Uterus (tissue), 4 donors: Measurements from ENCODE around the gene AIDA. TPM values are rescaled to one million over a fixed set of nuclear protein-coding genes. Genes with fewer than 3 reads are reported as not detected.

Experiments used
- DNase-seq, 2 donors: peaks; one replicate each; pipeline ENCODE4 v3.0.0-alpha.2; 2019 to 2020
- H3K27ac ChIP-seq, 2 donors: fragments of 200-600 bp; sonication (generic); 1 replicate in 1 of 2; 2 replicates in 1 of 2; pipeline ENCODE4 v1.5.1; 2016 to 2018
- H3K27me3 ChIP-seq, 2 donors: fragments of 200-600 bp; sonication (generic); one replicate each; pipeline ENCODE4 v1.5.1; 2018 to 2019; ENCODE audit warnings: control low read depth in 1 of 2
- H3K36me3 ChIP-seq, 2 donors: fragments of 200-600 bp; sonication (generic); one replicate each; pipeline ENCODE4 v1.5.1; 2019; ENCODE audit warnings: control low read depth in 1 of 2
- H3K4me1 ChIP-seq, 2 donors: fragments of 200-600 bp; sonication (generic); one replicate each; pipeline ENCODE4 v1.5.1; 2018 to 2019; ENCODE audit warnings: control low read depth in 1 of 2
- H3K4me3 ChIP-seq, 2 donors: fragments of 200-600 bp; sonication (generic); 1 replicate in 1 of 2; 2 replicates in 1 of 2; pipeline ENCODE4 v1.5.1; 2018 to 2019; ENCODE audit warnings: mild to moderate bottlenecking in 1 of 2
- H3K9me3 ChIP-seq, 2 donors: fragments of 200-600 bp; sonication (generic); one replicate each; pipeline ENCODE4 v1.5.1; 2019; ENCODE audit warnings: control low read depth in 1 of 2
- CTCF ChIP-seq, 4 experiments: fragments of 200-600 bp in 2 of 4; fragments of 450-650 bp in 2 of 4; sonication (generic) in 2 of 4; IDR thresholded peaks; one replicate each; pipeline ENCODE4 v1.5.1; 2016 to 2019; ENCODE audit warnings: antibody characterized with exemption in 4 of 4, mild to moderate bottlenecking in 2 of 4, moderate library complexity in 1 of 4
- POLR2A ChIP-seq, 2 donors: fragments of 450-650 bp; IDR thresholded peaks; one replicate each; pipeline ENCODE4 v1.6.1; 2016; ENCODE audit warnings: antibody characterized with exemption in 2 of 2, mild to moderate bottlenecking in 1 of 2, moderate library complexity in 1 of 2
- intact Hi-C: fragments of 100-400 bp; cut with DNase I; formaldehyde crosslinking; loops from one replicate; pipeline ENCODE4 v1.15.1; 2023; ENCODE audit warnings: low total_unique reads
- total RNA-seq, 4 donors: library from RNA; depleted of rRNA in 3 of 4; stranded (reverse); fragments of >200 nt in 3 of 4; gene quantifications; one replicate each; pipeline versions ENCODE4 v1.1.0 to v1.2.4, GENCODE V29; 2014 to 2023
- donor health status: DM: yes; HTN: yes; CAD: no.

The AIDA gene
- total RNA-seq, 4 donors from 2014 or later, result 20.2 to 94.1 (median 74.0) TPM

- Histone ChIP-seq H3K4me3 (no peak overlapping the region), H3K27me3 (no peaks in the 10 kb centered on the region), H3K9me3 (no peaks in the 10 kb centered on the region), H3K27ac (no peak overlapping the region), H3K4me1 (no peaks in the 10 kb centered on the region), H3K36me3 (no peaks in the 10 kb centered on the region)
- intact Hi-C loops, result no loop called here
- no peak for TF ChIP-seq CTCF (IDR thresholded peaks at IDR 0.05)
- no peak for TF ChIP-seq POLR2A (IDR thresholded peaks at IDR 0.05)
- no peak for DNase-seq
Measured at GRCh38 chr1:222704260-222704659, 8.0 kb downstream of the AIDA start.

- intact Hi-C loops, result no loop called here
- TF ChIP-seq CTCF (IDR thresholded peaks at IDR 0.05), result no peak
- no peak for TF ChIP-seq POLR2A (IDR thresholded peaks at IDR 0.05)
Measured at GRCh38 chr1:222702210-222702609, 10.1 kb downstream of the AIDA start.

DNA sequence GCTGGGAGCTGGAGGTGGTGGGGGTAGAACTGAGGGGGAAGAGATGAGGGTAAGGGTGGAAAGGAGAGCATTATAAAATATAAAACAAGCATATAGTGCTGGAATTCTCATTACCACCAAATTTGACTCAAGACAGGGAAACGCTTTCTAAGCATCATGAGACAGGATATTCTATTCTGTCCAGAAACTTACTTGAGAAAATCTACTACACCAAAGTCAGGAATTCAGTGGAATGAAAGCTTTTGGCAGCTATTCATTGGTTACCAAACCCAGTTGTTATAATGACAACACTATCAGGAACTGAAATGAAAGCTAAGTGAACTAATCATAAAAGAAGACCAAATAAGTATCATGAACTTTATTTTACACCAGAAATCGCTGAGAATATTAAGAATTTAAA, 14.5 kb downstream of the AIDA start:
- Histone ChIP-seq H3K36me3 (no peaks in the 10 kb centered on the region), H3K9me3 (no peaks in the 10 kb centered on the region), H3K27ac (no peak overlapping the region), H3K4me1 (no peaks in the 10 kb centered on the region), H3K27me3 (no peaks in the 10 kb centered on the region), H3K4me3 (no peak overlapping the region)
- intact Hi-C loops, result no loop called here
- TF ChIP-seq POLR2A (IDR thresholded peaks at IDR 0.05) (no peak), CTCF (IDR thresholded peaks at IDR 0.05) (no peak)
- DNase-seq, result no peak

More at GRCh38 chr1:222702210-222702609, 10.1 kb downstream of the AIDA start:
- H3K9me3 ChIP-seq, result no peaks in the 10 kb centered on the region
- no peak for DNase-seq
- no peak overlapping the region for H3K4me3 ChIP-seq
- no peak overlapping the region for H3K27ac ChIP-seq
- no peaks in the 10 kb centered on the region for H3K27me3 ChIP-seq
- H3K4me1 ChIP-seq, result no peaks in the 10 kb centered on the region
- H3K36me3 ChIP-seq, result no peaks in the 10 kb centered on the region

DNA sequence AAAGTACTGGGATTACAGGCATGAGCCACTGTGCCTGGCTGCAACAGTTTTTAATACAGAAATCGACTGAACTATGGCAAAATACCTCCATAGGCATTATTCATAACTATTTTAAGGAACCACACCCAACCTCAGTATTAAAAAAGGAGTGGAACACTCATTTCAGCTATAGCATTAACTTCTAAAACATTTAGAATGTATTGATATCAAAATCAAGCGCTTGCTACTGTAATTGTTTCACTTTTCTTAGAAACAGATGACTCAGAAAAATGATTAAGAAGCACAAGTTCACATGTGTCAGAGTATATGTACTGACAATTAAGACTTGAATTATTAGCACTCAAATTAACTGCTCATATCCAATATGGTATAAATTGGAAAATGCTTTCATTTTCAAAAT, 15.1 kb downstream of the AIDA start:
- TF ChIP-seq POLR2A (IDR thresholded peaks at IDR 0.05) (no peak), CTCF (IDR thresholded peaks at IDR 0.05) (no peak)
- Histone ChIP-seq H3K27ac (no peak overlapping the region), H3K27me3 (no peaks in the 10 kb centered on the region), H3K9me3 (no peaks in the 10 kb centered on the region), H3K4me1 (no peaks in the 10 kb centered on the region), H3K36me3 (no peaks in the 10 kb centered on the region), H3K4me3 (no peak overlapping the region)
- DNase-seq, result no peak
- intact Hi-C loops, result no loop called here

GRCh38 chr1:222696741-222697140, 15.6 kb downstream of the AIDA start:
- Histone ChIP-seq H3K36me3 (no peaks in the 10 kb centered on the region), H3K4me1 (no peaks in the 10 kb centered on the region), H3K9me3 (no peaks in the 10 kb centered on the region), H3K27ac (no peak overlapping the region), H3K27me3 (no peaks in the 10 kb centered on the region), H3K4me3 (no peak overlapping the region)
- TF ChIP-seq CTCF (IDR thresholded peaks at IDR 0.05), result no peak
- TF ChIP-seq POLR2A (IDR thresholded peaks at IDR 0.05), result no peak
- intact Hi-C loops, result no loop called here
- DNase-seq, result no peak
